Kidney (tissue), 14 donors: ENCODE measurements around the gene BOD1L2. TPM values are rescaled to one million over a fixed set of nuclear protein-coding genes. Genes with fewer than 3 reads are reported as not detected.
A peak's percentile ranks its signal among the peaks of the same experiment; 100 is the strongest.

Experiments used
- DNase-seq, 5 donors: peaks; one replicate each; pipeline ENCODE4 v3.0.0-alpha.2; 2013 to 2020
- FAIRE-seq: peaks from 2 replicates; lab custom pipeline; 2012; peaks lifted over from hg19 to GRCh38; lab: Jason Lieb, UNC
- H3K27ac ChIP-seq, 2 donors: one replicate each; pipeline ENCODE4 v1.7.0; 2013; ENCODE audit warnings: low read depth in 2 of 2, low read length in 2 of 2, inconsistent platforms in 1 of 2
- H3K27me3 ChIP-seq: one replicate; pipeline ENCODE4 v1.7.1; 2013; ENCODE audit warnings: low read length, inconsistent platforms; ENCODE audit not compliant: control insufficient read depth, insufficient read depth
- H3K36me3 ChIP-seq, 3 donors: one replicate each; pipeline versions ENCODE4 v1.7.0 to v1.7.1; 2013; ENCODE audit warnings: low read length in 3 of 3, control low read depth in 1 of 3, inconsistent platforms in 1 of 3; ENCODE audit not compliant: insufficient read depth in 3 of 3, control insufficient read depth in 2 of 3
- H3K4me1 ChIP-seq, 3 donors: one replicate each; pipeline versions ENCODE4 v1.7.0 to v1.7.1; 2013; ENCODE audit warnings: low read length in 3 of 3, inconsistent platforms in 1 of 3, low read depth in 1 of 3; ENCODE audit not compliant: control insufficient read depth in 2 of 3, insufficient read depth in 2 of 3
- H3K4me3 ChIP-seq, 3 donors: one replicate each; pipeline versions ENCODE4 v1.7.0 to v1.8.1; 2013; ENCODE audit warnings: low read length in 3 of 3, control low read depth in 1 of 3, inconsistent platforms in 1 of 3
- H3K9ac ChIP-seq, 3 donors: one replicate each; pipeline versions ENCODE4 v1.7.0 to v1.7.1; 2013; ENCODE audit warnings: low read length in 3 of 3, control low read depth in 1 of 3, inconsistent platforms in 1 of 3
- H3K9me3 ChIP-seq, 3 donors: one replicate each; pipeline versions ENCODE4 v1.7.0 to v1.7.1; 2013; ENCODE audit warnings: low read length in 3 of 3, control low read depth in 1 of 3, inconsistent platforms in 1 of 3; ENCODE audit not compliant: control insufficient read depth in 2 of 3, insufficient read depth in 1 of 3
- intact Hi-C: fragments of 100-400 bp; cut with DNase I; formaldehyde crosslinking; loops from one replicate; pipeline ENCODE4 v1.11.1; 2022
- polyA plus RNA-seq: library from polyadenylated mRNA; stranded (reverse); fragments of 350-450 nt; fragmentation: Illumina TruSeq; extraction: RNeasy Lipid Tissue Mini Kit (QIAGEN cat#74804); gene quantifications from one replicate; pipeline ENCODE4 v1.2.3, GENCODE V29; 2014; ENCODE audit warnings: low read depth, low replicate concordance; ENCODE audit not compliant: insufficient read depth
- total RNA-seq: library from RNA; stranded (reverse); fragmentation: NEBNext Ultra II Directional; extraction: Animal tissue kit (Norgen Biotek cat#: 25700); gene quantifications from one replicate; pipeline ENCODE4 v1.2.1, GENCODE V29; 2021
- TF ChIP-seq, protein P1 (sequence below): IDR thresholded peaks from 3 replicates; pipeline ENCODE4 v1.5.1; 2012; ENCODE audit warnings: mild to moderate bottlenecking, moderate library complexity, borderline replicate concordance; ENCODE audit not compliant: insufficient read depth; ENCODE audit errors: extremely low read depth
- donor health status: control.
- donor health status: control.
- donor health status: control.
- donor health status: control.
- donor health status: control.
- donor health status: DM: yes; HTN: yes; CAD: no.
- donor health status: Normal renal cell carcinoma (clear cell type).

BOD1L2 gene
- total and polyA plus RNA-seq, 2 donors from 2014 or later, result not detected

- no peak for FAIRE-seq
- no peak overlapping the region for H3K27ac ChIP-seq
- intact Hi-C loops, result no loop called here
Measured at GRCh38 chr18:57194622-57195021, 47.7 kb downstream of the BOD1L2 start.

DNA sequence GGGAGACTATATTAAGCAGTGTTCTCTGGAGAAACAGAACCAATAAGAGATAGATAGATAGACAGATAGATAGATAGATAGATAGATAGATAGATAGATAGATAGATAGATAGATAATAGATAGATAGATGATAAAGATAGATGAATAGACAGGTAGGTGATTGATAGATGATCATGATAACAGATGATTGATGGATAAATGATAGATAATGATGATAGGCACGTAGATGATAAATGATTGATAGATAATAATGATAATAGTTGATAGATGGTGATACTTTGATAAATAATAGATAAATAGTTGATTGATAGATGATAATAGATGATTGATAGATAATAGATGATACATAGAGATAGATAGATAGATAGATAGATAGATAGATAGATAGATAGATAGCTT lies 48.5 kb downstream of the BOD1L2 start:
- Histone ChIP-seq H3K36me3 (no peaks in the 10 kb centered on the region), H3K27me3 (no peaks in the 10 kb centered on the region), H3K4me1 (no peaks in the 10 kb centered on the region), H3K4me3 (no peak overlapping the region), H3K9ac (no peak overlapping the region), H3K9me3 (no peaks in the 10 kb centered on the region), H3K27ac (no peak overlapping the region)
- TF ChIP-seq, protein P1, sequence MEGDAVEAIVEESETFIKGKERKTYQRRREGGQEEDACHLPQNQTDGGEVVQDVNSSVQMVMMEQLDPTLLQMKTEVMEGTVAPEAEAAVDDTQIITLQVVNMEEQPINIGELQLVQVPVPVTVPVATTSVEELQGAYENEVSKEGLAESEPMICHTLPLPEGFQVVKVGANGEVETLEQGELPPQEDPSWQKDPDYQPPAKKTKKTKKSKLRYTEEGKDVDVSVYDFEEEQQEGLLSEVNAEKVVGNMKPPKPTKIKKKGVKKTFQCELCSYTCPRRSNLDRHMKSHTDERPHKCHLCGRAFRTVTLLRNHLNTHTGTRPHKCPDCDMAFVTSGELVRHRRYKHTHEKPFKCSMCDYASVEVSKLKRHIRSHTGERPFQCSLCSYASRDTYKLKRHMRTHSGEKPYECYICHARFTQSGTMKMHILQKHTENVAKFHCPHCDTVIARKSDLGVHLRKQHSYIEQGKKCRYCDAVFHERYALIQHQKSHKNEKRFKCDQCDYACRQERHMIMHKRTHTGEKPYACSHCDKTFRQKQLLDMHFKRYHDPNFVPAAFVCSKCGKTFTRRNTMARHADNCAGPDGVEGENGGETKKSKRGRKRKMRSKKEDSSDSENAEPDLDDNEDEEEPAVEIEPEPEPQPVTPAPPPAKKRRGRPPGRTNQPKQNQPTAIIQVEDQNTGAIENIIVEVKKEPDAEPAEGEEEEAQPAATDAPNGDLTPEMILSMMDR, result no peak
- no peak for DNase-seq
- FAIRE-seq, result peak; percentile 27
- intact Hi-C loops, result no loop called here

More at GRCh38 chr18:57194622-57195021, 47.7 kb downstream of the BOD1L2 start:
- H3K4me3 ChIP-seq, result no peak overlapping the region
- no peaks in the 10 kb centered on the region for H3K4me1 ChIP-seq
- DNase-seq, result no peak
- no peaks in the 10 kb centered on the region for H3K36me3 ChIP-seq
- TF ChIP-seq, protein P1, result no peak
- H3K9me3 ChIP-seq, result no peaks in the 10 kb centered on the region
- no peaks in the 10 kb centered on the region for H3K27me3 ChIP-seq
- H3K9ac ChIP-seq, result no peak overlapping the region

- Histone ChIP-seq H3K9me3 (no peaks in the 10 kb centered on the region), H3K4me1 (no peaks in the 10 kb centered on the region), H3K9ac (no peak overlapping the region), H3K27me3 (no peaks in the 10 kb centered on the region), H3K36me3 (no peaks in the 10 kb centered on the region), H3K27ac (no peak overlapping the region), H3K4me3 (no peak overlapping the region)
- TF ChIP-seq, protein P1, result no peak
- no peak for FAIRE-seq
- DNase-seq, result no peak
- intact Hi-C loops, result no loop called here
Measured at GRCh38 chr18:57197261-57197660, 50.4 kb downstream of the BOD1L2 start.

- intact Hi-C loops, result no loop called here
- no peak for FAIRE-seq
- TF ChIP-seq, protein P1, result no peak
Measured at GRCh38 chr18:57198073-57198472, 51.2 kb downstream of the BOD1L2 start.

More at GRCh38 chr18:57198073-57198472, 51.2 kb downstream of the BOD1L2 start:
- Histone ChIP-seq H3K4me3 (no peak overlapping the region), H3K9ac (no peak overlapping the region), H3K4me1 (no peaks in the 10 kb centered on the region), H3K27me3 (no peaks in the 10 kb centered on the region), H3K9me3 (no peaks in the 10 kb centered on the region), H3K36me3 (no peaks in the 10 kb centered on the region), H3K27ac (no peak overlapping the region)
- DNase-seq, result no peak
